Stimulated activated naive CD4-positive, alpha-beta T cell (primary cell): ENCODE measurements around the gene MRPS14.
A peak's percentile ranks its signal among the peaks of the same experiment; 100 is the strongest.

ENCODE experiments used
- DNase-seq, 6 experiments: peaks; one replicate each; lab custom pipeline; 2025; lab: John Stamatoyannopoulos, UW

MRPS14 gene

DNA sequence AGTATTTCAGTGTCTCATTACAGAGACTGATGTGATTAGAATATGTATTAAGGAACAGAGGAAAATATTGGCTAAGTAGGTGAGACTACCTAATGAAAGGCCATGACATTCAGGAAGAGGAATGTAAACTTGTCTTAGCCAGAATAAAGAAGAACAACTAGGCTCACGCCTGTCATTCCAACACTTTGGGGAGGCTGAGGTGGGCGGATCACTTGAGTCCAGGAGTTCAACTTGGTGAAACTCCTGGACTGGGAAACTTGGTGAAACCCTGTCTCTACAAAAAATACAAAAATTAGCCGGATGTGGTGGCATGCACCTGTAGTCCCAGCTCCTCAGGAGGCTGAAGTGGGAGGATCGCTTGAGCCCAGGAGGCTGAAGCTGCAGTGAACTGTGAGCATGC is 38.3 kb downstream of the MRPS14 start:
- no peak for DNase-seq

DNA sequence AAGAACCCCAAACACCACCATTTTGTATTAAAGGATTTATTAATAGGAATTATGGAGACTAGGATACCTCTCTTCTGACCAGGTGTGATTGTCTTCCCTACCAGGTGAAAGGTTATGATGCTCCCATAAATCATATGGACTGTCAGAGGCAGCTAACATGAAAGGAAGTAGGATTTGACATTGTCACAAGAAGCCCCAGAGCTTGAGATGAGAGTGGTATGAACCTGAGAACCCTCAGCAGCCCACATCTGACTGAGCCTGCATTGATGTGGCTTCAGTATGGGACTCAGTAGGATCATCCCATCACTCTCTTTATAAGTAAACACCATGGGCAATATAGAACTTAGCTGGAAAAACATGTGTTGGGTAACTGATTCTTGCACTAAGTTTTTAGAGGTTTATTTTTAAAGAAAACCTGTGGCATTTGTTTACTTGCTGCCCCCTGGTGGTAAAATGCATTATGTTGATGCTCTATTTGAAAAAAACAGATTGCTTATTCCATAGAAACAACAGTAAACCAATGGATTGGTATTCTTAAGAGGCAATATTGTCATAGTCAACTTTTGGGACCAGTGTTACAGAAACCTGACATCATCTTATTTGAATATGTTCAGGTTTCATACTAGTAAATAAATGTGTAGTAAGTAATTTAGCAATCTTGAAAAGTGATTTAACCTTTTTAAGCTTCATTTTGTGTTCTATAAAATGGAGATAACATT is 40.1 kb downstream of the MRPS14 start:
- DNase-seq = peak in 5 of 6 experiments; percentile 11 to 76 (median 37)

DNA sequence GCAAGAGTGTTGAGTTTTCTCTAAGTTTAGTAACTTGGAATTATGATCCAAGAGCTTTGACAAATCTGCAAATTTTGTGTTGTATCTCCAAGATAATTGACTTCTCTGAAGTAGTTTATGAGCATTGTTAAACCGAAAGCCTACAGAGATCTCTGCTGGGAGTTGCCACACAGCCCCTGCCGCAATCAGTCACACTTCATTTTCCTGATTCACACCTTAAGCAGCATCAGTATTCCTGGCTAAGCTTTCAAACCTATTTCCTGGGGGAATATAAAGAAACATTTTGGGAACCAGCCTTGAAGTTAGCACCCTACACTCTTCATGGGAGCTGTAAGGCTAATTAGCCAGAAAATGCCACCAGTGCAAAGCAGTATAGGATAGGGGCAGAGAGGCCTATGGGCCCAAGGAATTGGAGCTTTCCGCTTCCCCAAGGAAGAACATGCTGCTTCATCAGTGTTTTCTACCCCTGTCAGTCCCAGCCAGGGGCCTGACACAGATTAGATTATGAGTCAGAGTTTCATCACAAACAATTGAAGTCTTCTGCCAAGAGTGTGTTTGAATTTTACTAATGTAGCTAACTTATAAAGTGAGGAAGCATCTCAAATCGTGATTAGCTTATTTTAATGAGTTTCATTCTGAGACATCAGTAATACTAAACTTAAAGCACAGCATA is 46.7 kb downstream of the MRPS14 start:
- DNase-seq = no peak

DNA sequence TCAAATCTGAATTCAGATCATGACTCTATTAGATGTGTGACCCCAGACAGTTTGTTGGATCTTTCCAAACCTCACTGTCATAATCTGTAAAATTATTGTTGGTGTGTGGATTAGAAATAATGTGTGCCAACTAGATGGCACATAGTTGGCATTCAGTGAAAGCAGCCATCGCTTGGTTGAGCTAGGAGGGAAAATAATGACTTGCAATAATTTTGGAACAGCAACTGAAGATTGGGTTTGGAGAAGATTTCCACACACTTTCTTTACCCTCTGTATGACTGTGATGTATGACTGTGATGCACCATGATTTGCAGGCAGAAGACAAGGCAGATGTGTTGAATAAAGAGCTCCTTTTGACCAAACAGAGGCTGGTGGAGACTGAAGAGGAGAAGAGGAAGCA is 47.5 kb downstream of the MRPS14 start:
- no peak for DNase-seq

DNA sequence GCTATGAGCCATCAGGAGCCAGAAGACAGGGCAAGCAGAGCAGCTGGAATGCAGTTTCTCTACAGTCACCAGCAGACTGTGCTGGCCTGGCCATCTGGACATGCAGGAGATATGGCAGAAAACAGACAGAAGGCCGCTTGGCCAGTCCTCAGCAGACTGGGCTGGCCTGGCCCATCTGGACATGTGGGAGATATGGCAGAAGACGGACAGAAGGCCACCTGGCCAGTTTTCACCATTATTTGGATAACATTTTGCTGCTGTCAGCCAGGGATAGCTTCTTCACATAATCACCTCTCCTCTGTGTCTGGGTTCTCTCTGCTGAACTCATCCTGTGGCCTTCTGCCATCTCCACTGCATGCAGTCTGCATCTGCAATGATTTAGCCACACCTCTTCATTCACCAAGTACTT is 48.5 kb downstream of the MRPS14 start:
- no peak for DNase-seq

DNA sequence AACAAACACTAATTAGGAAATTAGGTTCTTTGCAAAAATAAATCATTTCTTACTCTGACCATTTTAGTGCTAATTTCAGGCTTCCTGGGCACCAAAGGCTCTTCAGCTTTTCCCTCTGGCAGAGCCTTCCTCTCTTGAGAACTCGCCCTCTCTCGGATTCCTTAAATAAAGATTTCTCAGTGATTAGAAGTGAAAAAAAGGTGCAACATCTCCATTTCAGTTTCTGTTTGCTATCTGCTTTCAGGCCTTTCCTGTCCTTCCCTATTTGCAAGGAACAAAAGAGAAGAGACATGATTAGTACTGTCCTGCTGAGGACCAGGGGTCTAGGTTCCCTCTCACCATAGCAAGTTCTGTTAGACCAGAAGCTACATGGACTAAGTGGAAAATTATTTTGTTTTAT is 51.3 kb downstream of the MRPS14 start:
- no peak for DNase-seq

DNA sequence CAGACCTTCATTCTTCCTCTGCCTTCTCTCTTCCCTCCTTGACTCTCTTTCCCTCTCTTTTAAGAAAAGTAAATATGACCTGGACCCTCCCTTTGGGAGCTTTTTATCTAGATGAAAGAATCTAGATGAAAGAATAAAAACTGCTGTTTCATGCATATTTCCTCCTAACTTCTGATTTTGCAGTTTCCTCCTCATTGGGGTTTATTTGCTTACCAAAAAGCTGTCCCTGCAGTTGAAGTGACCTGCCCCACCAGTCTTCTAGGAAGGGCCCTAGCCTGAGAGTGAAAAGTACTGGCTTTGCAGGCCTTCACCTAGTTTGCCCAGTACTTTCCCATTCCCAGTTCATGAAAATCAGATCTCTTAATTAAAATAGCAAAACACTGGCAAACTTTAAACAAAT is 51.8 kb downstream of the MRPS14 start:
- DNase-seq = no peak

DNA sequence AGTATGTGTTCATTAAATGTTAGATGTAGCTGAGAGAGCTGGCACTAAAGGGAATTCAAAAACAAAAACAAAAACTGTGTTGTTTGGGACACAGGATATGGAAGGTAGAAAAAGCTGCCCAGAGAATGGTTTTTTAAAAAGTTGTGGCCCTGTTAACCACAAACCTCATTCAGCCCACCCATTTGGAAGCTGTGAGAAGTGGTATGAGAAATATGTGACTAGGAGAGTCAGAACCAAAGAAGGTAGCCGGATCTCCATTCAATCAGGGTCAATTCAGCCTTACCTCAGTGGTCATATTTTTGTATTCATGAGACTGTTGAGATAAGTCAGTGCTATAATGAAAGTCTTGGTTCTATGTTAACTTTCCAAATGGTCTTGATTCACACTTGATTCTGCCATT is 53.2 kb downstream of the MRPS14 start:
- no peak for DNase-seq

DNA sequence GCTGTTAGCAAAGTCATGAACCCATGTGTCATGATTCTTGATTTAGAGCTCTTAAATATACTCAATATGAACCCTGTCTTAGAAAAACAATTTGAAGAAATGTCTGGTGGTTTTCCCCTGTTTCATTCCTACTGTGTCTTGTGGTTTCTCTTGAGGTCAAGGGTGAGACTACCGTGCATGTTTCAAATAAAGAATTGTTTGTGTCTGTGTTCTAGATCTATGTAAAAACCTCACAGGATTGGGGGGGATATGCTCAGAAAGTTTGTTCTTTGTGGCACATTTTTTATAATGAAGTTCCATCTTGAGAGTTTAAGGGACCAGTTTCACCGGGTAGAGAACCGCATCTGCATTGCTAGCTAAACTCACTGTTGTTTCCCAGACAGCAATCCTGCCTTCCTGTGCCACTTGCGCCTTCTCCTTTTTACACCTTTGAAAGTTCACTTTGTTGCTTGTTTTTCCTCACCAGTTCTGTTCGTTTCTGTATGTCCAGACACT is 54.4 kb downstream of the MRPS14 start:
- peak in 5 of 6 experiments; percentile 15 to 83 (median 81) for DNase-seq

DNA sequence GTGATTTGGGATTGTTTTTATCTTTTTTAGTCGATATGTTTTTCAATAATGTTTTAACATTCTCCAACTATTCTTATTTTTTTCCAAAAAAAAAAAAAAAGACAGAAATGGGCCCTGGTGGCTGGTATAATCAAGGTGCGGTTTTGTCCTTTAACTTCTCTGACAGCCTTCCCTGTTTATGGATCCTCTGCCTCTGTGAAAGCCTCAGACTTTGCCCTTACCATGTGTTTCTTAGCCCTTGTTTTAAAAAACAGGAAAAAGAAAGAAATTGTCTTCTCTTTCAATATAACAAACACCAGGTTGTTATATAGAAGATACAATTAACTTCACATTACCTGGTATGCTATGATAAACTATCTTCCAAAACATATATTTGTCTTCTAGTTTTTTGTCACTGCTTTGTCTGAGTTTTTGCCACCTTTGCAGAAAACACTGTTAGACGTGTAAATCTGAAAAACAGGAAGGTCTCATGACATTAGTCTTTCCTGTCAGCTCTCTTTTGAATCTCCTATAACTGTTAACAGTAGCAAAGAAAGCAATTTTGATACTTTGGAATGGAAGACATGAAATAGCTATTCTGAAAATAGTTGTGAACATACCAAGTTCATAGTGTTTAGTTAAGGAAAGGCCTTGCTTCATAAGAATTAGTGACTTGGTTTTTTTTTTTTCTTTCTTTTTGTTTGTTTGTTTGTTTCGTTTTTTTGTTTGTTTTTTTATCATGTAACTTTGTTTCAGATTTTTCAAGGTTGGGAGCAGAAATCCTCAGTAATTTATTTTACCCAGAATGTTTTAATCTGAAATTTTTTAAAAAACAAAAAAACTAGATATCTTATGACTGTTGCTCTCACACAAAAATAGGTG is 55.1 kb downstream of the MRPS14 start:
- peak in 3 of 6 experiments; percentile 50 to 61 (median 60) for DNase-seq

DNA sequence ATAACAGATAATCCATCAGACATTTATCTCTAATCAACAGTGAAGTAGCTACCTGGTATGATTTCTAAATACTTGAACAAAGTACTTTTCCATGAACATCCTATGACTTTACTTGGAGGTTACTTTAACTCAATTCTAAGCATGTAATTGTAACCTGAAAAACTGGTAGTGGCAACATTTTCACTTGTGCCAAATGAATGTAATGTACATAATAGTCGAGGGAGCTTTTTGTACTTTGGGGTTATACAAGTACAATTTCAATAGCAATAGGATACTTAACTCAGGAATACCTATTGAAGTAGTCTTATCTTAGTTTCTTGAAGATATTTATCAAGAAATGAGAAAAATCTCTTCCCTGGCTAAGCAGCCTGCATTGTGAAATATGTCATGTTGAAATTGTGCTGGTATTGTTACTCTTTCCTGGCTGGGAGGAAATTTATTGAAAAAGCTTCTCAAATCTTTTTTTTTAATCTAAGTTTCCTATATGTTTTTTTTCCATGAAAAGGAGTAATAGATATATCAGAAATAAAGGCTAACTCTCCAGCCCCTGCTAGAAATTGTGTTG is 57.1 kb downstream of the MRPS14 start:
- DNase-seq = no peak

DNA sequence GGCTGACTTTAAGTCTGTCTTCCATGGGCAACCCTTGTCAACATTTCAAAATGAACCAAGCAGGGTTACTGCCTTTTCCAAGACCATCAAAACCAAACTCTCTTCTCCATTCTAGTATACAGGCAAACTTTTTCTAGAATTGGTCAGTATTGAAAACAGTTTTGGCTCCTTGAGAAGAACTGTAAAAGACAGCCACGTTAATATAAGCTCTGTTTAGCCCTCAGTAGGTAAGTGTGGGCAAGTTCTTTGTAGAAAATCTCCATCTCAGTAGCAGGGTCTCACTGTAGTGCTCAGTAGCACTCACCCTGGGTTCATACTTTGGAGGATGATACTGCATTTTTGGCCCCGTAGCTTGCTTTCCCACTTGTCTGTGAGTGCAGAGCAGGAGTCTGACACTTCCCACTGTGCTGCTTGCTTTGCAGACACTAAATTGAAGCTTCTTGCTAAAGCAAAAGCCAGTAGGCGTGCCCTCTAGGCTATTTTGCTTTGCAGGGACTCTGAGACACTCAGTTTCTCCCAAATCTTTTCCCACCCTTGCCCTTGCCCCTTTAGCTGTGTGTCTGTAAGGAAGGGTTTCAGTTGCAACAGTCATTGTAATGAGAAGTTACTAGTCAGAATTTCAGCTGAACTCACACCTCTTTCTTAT is 57.7 kb downstream of the MRPS14 start:
- DNase-seq = peak in 2 of 6 experiments; percentile 12 to 52

DNA sequence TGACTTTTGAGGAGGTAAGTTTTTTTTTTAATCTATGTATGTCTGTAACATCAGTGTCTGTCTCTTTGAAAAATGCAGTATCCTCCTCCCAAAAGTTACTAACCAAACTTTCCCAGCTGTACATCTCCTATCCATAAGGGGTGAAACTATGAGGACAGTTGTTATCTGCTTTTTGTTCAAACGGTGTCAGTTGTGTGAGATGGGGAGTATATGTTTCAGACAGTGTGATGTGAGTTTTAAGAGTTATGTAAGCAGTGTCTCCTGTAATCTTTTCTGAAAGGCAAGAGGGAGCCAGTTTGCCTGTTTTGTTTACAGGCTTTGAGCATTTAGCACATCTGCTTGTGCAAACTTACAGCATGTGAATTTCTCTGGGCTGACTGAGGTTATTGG is 58.3 kb downstream of the MRPS14 start:
- DNase-seq = peak in 3 of 6 experiments; percentile 1 to 59 (median 54)

DNA sequence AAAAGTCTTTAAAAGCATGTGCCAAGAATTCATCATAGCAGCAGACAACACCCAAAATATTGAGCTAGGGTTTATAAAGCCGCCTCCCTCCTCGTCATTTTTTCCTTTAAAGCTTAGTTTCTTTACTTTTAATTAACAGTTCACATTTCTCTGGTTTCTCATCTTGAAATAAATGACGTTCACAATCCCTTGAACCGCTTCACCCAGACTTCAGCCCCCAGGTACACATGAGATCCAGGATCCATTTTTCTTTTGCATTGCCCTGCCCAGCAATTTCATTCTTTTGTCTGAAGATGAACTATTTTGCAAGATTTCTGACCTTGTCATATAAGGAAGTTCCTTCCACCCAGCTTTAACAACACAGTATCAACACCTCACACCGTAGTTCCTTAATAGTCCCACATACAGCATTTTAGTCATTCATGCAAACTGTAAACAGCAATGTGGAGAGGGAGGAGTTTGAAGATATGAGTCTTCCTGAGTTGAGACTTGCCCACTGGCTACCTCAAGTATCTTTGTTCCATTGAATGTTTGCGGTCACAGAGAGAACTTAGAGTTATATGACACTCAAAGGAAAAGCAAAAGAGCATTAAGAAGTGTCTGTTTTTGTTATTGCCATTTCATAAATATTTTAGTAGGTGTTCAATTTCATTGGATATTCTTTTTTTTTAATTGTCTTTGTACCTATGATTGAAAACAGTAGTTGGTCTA is 58.8 kb downstream of the MRPS14 start:
- peak in 5 of 6 experiments; percentile 1 to 69 (median 68) for DNase-seq

DNA sequence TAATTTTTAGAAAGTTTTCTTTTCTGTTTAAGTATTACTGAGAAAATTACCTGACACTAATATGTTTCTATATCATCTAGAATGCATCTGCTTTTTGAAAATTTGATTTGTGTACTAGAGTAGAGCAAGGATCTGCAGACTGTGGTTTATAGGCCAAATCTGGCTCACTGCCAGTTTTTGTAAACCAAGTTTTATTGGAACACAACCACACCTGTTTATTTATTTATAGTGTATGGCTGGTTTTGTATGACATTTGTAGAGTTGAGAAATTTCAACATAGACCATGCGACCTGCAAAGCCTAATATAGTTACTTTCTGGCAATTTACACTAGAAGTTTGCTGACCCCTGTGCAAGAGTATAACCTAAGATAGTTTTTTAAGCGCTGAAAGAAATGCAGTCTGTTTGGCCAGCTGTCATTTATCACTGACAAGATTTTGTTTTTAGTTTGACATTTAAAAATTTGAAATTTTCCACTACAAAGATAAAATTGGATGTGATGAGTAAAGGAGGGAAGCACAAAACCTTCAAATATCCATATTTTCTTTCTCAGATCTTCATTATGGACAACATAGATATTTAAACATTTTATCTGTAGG is 59.6 kb downstream of the MRPS14 start:
- DNase-seq = peak in 1 of 6 experiments; percentile 11
